NCI-H146 treated with DMSO at 0.1 percent for 48 hours (cell line): ENCODE results near the gene MEG3.

Source experiments
- DNase-seq: peaks from one replicate; lab custom pipeline; 2025; ENCODE audit not compliant: unreplicated experiment; lab: John Stamatoyannopoulos, UW

MEG3 gene

GRCh38 chr14:100894416-100894815 lies 68.5 kb downstream of the MEG3 start:
- no peak for DNase-seq

- DNase-seq: no peak
These were observed 69.5 kb downstream of the MEG3 start for GRCh38 chr14:100895411-100895810.

- no peak for DNase-seq
These were observed 70.6 kb downstream of the MEG3 start for GRCh38 chr14:100896369-100897060.

DNA sequence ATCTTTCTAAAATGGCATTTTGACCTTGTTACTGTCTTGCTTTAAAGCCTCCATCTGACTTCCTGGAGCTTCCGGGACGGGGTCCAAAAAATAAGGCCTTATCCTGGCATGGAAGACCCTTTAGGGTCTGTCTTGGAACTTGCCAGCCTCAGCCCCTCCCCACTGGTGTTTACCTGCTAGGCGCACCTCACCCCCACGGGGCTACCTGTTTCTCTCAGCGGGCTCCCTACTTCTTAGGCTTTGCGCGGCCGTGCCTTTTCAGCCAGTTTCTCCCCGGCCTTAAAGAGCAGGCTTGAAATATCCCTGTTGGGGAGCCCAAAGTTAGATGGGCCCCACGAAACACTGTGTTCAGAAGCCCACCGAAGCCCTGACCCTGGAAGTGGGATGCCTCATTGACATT lies 72.5 kb downstream of the MEG3 start:
- DNase-seq: no peak

DNA sequence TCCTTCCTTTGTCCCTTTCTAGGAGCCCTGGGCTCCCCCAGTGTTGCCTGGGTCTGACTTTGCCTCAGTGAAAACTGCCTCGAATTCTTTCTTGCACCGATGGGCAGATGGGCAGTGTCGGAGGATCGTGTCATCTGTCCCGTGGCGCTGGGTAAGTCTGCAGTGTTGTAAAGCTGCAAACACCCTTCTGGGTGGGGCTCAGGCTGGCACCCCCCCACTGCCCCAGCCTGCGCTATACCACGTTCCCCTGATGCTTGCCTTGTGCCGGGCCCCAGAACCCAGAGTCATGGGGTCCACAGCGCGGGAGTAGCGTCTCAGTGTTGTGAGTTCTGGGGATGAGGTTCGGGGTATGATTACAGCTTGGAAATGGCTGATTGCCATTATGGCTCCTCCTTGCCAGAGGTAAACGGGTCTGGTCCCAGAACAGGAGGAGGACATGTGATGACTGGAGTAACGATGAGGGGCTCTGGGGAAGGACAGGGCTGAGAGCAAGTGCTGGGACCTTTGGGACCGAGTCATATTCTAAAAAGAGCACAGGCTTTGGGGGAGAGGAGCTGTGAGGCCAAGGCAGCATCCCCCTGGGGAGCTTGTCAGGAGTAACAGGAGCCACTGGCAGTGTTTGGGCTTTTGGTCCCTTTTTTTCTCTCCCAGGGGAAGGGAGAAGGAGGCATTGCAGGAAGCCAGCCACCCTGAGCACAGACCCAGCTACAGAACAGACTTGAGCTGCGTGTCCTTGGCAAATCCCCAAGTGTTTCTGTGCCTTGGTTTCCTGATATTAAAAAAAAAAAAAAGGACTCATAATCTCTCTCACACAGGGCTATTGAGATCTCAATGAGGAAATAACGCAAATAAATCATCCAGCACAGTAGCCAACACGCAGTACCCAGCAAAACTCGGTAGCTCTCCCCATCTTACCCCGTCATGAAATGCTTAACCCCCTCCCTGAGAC lies 73.3 kb downstream of the MEG3 start:
- DNase-seq: no peak

DNA sequence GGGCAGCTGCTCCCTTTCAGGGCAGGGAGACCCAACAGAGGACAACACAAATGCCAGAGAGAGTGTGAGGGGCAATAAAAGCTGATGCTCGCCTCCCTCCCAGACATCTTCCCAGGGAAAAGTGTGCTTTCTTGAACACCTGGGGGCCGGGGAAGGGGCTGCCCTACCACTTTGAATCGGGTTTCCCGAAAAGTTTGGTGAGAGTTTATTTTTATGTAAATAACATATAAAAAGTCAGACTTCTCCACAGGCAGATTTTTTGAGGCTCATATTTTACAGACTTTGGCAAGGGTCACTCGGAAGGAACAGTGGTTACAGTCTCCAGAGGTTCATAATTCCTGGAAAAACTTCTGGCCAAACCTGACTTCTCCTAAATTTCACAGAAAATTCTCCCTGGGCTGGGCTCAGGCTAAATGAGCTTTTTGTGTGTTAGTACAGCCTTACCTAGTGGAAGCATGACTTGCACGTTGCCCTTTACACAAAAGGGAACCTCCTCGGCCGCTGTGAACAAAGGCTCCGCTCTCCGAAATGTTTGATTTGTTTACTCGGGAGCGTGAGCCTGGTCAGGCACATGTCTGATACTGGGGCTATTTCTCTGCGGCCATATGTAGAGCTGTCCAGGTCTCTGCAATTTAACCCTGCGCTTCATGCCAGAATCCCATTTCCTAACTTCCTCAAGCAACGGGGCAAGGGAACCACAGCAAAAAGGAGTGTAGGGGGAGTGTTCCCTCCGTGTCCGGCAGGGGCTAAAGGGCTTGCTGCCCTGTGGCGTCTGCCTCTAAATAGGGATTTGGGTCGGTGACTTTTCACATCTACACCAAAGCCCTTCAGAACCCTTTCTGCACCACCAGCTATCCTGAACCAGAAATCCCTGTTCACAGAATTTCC lies 74.2 kb downstream of the MEG3 start:
- DNase-seq: peak; percentile 25

DNA sequence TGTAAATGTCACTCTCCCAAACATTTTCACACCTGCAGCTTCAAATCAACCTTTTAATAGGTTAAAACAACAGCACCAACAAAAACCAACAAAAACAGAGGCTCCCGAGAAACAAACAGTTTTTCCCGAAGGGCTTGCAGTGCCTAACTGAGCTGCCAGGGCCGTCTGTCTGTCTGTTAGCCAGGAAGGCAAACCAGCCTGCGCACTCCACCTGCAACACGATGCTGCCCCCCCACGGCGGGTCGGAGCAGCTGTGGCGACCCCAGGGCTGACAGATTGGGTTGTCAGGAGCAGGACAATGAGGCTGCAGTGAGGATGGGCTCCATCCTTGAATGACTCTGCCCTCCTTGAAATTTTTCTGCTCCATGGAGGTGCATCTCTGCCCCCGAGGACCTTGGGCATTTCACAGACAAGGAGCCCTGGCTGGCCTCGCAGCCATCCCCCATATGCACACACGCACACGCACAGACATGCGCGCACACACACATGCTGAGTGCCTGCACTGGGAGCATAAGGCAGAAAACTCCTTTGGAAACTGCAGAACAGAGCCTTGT lies 75.0 kb downstream of the MEG3 start:
- peak; percentile 58 for DNase-seq

- no peak for DNase-seq
These were observed 75.7 kb downstream of the MEG3 start for GRCh38 chr14:100901391-100902183.

DNA sequence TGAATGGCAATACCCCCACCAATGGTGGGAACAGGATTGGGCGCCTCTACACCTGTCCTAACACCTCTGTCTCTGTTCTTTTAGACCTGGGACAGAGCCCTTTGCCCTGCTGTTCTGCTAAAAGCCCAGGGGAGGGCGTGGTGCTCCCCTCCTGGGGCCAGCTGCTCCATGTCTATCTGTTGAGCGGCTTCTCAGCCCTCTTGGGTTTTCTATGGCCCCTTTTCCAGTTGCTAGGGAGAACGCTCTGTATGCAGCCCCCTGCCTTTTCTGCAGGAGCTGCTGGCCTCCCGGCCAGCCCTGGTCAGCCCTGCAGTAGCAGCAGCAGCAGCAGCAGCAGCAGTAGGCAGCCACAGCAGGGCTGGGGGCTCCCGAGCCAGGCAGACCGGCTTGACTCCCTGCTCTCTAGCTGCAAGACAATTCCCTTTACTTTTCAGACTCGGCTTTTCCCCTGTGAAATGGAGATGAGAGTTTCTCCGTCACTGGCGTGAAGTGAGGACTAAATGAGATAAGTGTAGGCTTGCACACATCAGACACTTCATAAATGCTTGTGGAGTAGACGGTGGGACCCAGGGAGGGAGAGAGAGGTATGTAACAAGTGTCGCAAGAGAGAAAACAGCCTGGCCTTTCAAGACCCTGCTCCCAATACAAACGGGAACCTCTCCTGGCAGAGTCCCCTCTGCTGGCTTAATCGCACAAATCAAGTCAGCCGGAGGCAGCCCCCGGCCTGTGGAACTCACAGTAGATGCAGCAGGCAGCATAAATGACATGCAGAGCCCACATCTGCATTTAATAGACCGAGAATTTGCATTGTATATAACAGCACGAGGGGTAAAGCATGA lies 76.6 kb downstream of the MEG3 start:
- DNase-seq: no peak

DNA sequence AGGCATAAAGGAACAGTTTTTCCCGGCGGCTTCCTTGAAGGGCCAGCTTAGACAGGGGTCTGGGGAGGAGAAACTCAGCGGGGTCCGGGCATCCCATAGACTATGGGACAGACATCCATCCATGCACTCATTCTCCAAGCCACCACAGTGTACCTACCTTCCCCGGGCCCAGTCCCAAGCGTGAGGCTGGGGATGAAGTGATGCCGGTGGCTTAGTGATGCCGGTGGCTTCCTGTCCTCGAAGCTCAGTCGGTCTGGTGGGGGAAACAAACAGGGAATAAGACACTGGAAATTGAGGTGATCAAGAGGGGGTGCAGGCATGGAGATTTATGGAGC lies 77.2 kb downstream of the MEG3 start:
- DNase-seq: no peak

DNA sequence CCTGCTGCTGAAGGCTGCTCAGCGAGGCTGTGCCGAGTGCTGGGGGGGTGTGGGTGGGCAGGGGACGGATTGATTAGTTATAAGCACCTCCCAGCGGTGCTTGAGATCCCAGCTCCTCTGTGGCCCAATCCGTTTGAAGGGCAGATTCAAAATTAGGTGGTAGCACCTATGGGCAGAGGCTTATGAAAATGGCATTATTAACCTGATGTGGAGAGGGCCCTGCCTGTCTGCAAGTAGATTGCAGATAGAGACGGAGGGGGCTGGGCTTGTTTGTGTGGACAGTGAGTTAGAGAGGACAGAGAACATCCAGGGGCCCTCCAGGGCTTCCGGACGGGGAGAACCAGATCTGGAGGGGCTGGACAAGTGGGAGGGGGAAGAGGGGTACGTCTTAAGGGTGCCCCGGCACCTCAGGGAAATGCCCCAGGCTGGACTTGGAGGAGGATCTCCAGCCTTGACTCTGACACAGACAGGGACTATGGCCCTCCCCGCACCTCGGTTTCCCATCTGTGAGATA lies 77.8 kb downstream of the MEG3 start, which contains the start of gene RTL1:
RTL1 (minus strand) TSS at position 51 of the 514 bp plus-strand sequence. CDS start 18,934 bp downstream, outside the sequence.
- DNase-seq: no peak

- DNase-seq: no peak
These were observed 78.6 kb downstream of the MEG3 start for GRCh38 chr14:100904307-100905087.

- no peak for DNase-seq
These were observed 79.2 kb downstream of the MEG3 start for GRCh38 chr14:100905166-100905565.

DNA sequence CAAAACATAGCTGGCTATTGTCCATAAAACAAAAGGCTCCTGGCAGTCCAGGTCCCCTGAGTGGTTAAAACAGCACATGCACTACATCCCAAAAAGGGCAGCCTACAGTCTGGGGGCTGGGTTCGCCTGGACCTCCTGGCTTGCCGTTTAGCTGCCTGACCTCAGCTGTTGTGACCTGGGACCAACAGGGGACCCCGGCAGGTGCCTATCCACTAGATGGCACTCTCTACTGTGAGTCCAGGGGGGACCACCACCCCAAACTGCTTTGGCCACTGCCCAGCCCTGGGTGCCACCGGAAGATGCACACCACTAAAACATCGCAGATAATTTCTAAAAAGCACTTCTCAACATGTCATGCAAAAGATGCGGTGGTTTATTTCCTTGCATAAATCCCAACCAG lies 80.5 kb downstream of the MEG3 start:
- no peak for DNase-seq

DNA sequence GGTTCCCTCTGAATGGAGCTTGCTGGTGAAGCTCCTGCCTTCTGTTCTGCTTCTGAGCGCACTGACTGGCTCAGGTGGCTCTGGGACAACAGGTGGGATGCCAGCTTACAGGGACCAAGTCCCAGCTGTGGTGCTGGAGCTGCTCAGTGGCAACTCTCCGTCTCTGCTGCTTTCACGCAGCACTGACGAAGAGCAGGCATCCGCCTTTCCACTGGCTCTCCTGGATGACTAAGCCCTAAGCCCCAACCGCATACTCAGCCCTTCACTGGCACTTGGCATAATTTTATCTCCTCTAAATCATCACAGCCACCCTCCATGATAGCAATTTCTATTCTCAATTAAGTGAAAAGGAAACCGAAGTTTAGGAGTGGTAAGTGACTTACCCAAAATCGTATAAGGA lies 81.3 kb downstream of the MEG3 start:
- DNase-seq: no peak

DNA sequence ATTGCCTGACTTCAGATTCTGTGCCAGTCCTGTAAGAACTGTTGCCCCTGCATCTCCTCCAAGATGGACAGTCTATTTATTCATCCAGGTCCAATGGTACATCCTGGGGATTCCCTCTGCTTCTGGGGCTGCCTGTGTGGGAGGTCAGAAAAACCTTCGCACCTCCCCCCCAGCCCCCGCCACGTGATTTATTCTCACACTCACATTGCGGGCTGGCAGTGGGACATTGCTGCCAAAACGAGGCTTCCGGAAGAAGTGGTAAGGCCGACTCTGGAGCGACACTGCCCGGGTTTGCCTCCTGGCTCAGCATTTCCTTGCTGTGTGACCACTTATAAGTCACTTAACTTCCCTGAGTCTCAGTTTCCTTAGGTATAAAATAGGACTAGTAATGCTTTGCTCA lies 83.5 kb downstream of the MEG3 start:
- no peak for DNase-seq
